DND-41 (cell line): ENCODE data around the gene NPSR1.

Experiments used
- ATAC-seq: fragments of 200-7000 bp; cut with Tn5 transposase; 3 replicates; pipeline ENCODE4 v1.9.1; 2021; ENCODE audit warnings: low read depth; ENCODE audit not compliant: insufficient read depth
- DNase-seq: peaks from one replicate; pipeline ENCODE4 v3.0.0-alpha.2; 2020
- H2AFZ ChIP-seq: 2 replicates; pipeline ENCODE4 v1.6.0; 2012; ENCODE audit warnings: low read depth, low read length
- H3K27ac ChIP-seq: 2 replicates; pipeline ENCODE4 v1.5.1; 2012; ENCODE audit warnings: low read length, inconsistent platforms
- H3K27me3 ChIP-seq: fragments of 200-600 bp; sonication (generic); 2 replicates; pipeline ENCODE4 v1.6.0; 2012; ENCODE audit warnings: low read length, mild to moderate bottlenecking, inconsistent platforms; ENCODE audit not compliant: insufficient read depth, poor library complexity
- H3K36me3 ChIP-seq: 2 replicates; pipeline ENCODE4 v1.5.1; 2012; ENCODE audit warnings: low read length, inconsistent platforms; ENCODE audit not compliant: insufficient read depth
- H3K4me1 ChIP-seq: 2 replicates; pipeline ENCODE4 v1.5.1; 2012; ENCODE audit warnings: mild to moderate bottlenecking, low read length; ENCODE audit not compliant: insufficient read depth
- H3K4me2 ChIP-seq: 2 replicates; pipeline ENCODE4 v1.6.0; 2012; ENCODE audit warnings: mild to moderate bottlenecking, moderate library complexity, low read length, inconsistent platforms; ENCODE audit not compliant: insufficient read depth
- H3K4me3 ChIP-seq, 2 experiments: fragments of 200-600 bp in 1 of 2; shearing (Covaris generic) in 1 of 2; 2 replicates each; pipeline ENCODE4 v1.5.1; 2012 to 2016; ENCODE audit warnings: inconsistent platforms in 2 of 2, low read length in 2 of 2, mild to moderate bottlenecking in 2 of 2, low read depth in 1 of 2, moderate library complexity in 1 of 2
- H3K79me2 ChIP-seq: 2 replicates; pipeline ENCODE4 v1.6.0; 2012; ENCODE audit warnings: low read length, inconsistent platforms; ENCODE audit not compliant: insufficient read depth
- H3K9ac ChIP-seq: 2 replicates; pipeline ENCODE4 v1.6.0; 2012; ENCODE audit warnings: low read depth, mild to moderate bottlenecking, inconsistent platforms, low read length, moderate library complexity
- H3K9me3 ChIP-seq: 2 replicates; pipeline ENCODE4 v1.5.1; 2012; ENCODE audit warnings: low read length, moderate library complexity, mild to moderate bottlenecking, inconsistent platforms; ENCODE audit not compliant: insufficient read depth, severe bottlenecking
- H4K20me1 ChIP-seq: 2 replicates; pipeline ENCODE4 v1.6.0; 2012; ENCODE audit warnings: low read length; ENCODE audit not compliant: insufficient read depth
- EZH2 ChIP-seq: IDR thresholded peaks from 3 replicates; pipeline ENCODE4 v1.6.1; 2012; ENCODE audit warnings: borderline replicate concordance, low read depth, mild to moderate bottlenecking, moderate library complexity, low read length, inconsistent platforms; ENCODE audit not compliant: severe bottlenecking
- TF ChIP-seq, protein P1 (sequence below): IDR thresholded peaks from 2 replicates; pipeline ENCODE4 v1.5.1; 2012; ENCODE audit warnings: borderline replicate concordance, low read length, moderate library complexity, mild to moderate bottlenecking; ENCODE audit not compliant: poor library complexity, severe bottlenecking; ENCODE audit errors: extremely low read depth

Gene NPSR1

DNA sequence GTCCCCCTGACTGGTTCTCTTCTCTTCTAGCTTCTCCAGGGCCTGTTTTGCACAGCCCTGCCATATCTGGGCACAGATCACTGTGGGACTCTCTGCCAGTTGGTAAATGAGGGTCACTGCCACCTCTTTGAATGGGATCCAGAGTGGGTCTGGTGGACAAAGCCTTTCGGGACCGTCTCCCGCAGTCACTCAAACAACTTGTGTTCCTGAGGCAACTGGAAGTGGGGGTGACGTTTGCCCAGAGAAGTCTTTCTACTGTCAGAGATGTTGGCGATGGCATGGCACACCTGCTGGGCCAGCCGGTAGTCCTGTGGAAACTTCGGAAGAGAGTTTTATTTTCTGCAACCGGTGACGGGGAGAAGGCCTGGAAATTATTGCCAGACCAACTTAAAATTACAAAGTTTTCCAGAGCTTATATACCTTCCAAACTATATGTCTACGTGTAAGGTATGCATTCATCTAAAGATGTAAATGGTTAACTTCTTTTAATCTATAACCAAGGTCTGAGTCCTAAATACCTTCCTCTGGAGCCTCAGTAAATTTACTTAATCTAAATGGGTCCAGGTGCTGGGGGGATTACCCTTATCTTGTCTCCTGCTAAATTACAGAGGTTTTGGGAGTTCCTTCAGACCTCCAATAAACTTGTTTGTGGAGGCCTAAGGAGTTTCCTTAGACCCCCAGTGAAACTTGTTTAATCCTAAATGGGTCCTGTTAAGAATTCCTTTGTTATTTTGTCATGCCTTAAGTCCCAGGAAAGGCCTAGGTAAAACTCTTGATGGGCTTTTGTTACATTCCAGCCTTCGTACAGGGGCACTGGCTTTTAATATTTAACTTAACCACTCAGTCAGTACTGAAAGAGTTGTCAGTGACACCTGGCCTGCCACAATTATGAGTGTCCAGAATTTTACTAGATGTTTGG is 94.0 kb downstream of the NPSR1 start:
- ATAC-seq = no peak
- no peaks in the 10 kb centered on the region for H4K20me1 ChIP-seq
- DNase-seq = no peak
- no peak overlapping the region for H3K9ac ChIP-seq
- no peaks in the 10 kb centered on the region for H3K9me3 ChIP-seq
- no peak overlapping the region for H3K4me2 ChIP-seq
- H2AFZ ChIP-seq = no peak overlapping the region
- H3K27me3 ChIP-seq = no peaks in the 10 kb centered on the region
- H3K79me2 ChIP-seq = no peaks in the 10 kb centered on the region
- no peak overlapping the region for H3K27ac ChIP-seq
- H3K4me1 ChIP-seq = no peaks in the 10 kb centered on the region
- H3K4me3 ChIP-seq = no peak overlapping the region
- no peak for TF ChIP-seq EZH2
- TF ChIP-seq, protein P1, sequence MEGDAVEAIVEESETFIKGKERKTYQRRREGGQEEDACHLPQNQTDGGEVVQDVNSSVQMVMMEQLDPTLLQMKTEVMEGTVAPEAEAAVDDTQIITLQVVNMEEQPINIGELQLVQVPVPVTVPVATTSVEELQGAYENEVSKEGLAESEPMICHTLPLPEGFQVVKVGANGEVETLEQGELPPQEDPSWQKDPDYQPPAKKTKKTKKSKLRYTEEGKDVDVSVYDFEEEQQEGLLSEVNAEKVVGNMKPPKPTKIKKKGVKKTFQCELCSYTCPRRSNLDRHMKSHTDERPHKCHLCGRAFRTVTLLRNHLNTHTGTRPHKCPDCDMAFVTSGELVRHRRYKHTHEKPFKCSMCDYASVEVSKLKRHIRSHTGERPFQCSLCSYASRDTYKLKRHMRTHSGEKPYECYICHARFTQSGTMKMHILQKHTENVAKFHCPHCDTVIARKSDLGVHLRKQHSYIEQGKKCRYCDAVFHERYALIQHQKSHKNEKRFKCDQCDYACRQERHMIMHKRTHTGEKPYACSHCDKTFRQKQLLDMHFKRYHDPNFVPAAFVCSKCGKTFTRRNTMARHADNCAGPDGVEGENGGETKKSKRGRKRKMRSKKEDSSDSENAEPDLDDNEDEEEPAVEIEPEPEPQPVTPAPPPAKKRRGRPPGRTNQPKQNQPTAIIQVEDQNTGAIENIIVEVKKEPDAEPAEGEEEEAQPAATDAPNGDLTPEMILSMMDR = no peak
- H3K36me3 ChIP-seq = no peaks in the 10 kb centered on the region

DNA sequence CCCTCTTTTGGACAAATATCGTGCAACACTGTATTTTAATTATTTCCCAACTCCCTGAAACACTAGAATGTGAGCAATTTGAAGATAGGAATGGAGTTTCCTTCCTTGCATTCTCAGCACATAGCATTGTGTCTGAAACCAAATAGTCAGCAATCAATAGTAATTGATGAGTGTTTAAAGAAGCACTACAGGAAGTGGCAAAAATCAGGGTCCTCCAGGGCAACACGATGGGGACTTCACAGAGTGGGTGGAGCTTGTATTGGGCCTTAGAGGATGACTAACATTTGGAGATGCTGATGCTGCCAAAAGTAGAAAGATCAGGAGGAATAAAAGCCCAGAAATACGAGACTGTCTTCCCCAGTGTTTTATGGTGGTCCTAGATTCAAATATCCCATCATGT is 94.9 kb downstream of the NPSR1 start:
- Histone ChIP-seq H3K4me3 (no peak overlapping the region), H3K36me3 (no peaks in the 10 kb centered on the region), H3K9ac (no peak overlapping the region), H3K4me2 (no peak overlapping the region), H2AFZ (no peak overlapping the region), H3K9me3 (no peaks in the 10 kb centered on the region), H3K4me1 (no peaks in the 10 kb centered on the region), H4K20me1 (no peaks in the 10 kb centered on the region), H3K79me2 (no peaks in the 10 kb centered on the region), H3K27me3 (no peaks in the 10 kb centered on the region), H3K27ac (no peak overlapping the region)
- no peak for TF ChIP-seq EZH2
- TF ChIP-seq, protein P1 = no peak
- DNase-seq (no peak), ATAC-seq (no peak)

DNA sequence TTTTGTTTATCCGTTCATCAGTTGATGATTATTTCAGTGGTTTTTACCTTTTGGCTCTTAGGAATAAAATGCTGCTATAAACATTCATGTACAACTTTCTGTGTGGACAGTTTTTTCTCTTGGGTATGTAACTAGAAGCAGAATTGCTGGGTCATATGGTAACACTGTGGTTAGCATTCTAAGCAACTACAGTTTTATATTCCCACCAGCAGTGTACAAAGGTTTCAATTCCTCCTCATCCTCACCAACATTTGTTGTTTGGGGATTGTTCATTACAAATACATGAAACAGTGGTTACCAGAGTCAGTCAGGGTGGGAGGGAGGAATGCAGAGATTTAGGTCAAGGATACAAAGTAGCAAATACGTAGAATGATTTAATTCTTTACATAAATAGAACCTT is 97.0 kb downstream of the NPSR1 start:
- DNase-seq (no peak), ATAC-seq (no peak)
- Histone ChIP-seq H3K4me2 (no peak overlapping the region), H3K9ac (no peak overlapping the region), H2AFZ (no peak overlapping the region), H3K27me3 (no peaks in the 10 kb centered on the region), H3K36me3 (no peaks in the 10 kb centered on the region), H4K20me1 (no peaks in the 10 kb centered on the region), H3K9me3 (no peaks in the 10 kb centered on the region), H3K4me3 (no peak overlapping the region), H3K27ac (no peak overlapping the region), H3K79me2 (no peaks in the 10 kb centered on the region), H3K4me1 (no peaks in the 10 kb centered on the region)
- TF ChIP-seq, protein P1 = no peak
- TF ChIP-seq EZH2 = no peak
